NCI-H2171 treated with DMSO at 0.1 percent for 48 hours (cell line): ENCODE results near the gene XRCC4.

Source experiments
- DNase-seq: peaks from one replicate; lab custom pipeline; 2025; lab: John Stamatoyannopoulos, UW

Gene XRCC4

DNA sequence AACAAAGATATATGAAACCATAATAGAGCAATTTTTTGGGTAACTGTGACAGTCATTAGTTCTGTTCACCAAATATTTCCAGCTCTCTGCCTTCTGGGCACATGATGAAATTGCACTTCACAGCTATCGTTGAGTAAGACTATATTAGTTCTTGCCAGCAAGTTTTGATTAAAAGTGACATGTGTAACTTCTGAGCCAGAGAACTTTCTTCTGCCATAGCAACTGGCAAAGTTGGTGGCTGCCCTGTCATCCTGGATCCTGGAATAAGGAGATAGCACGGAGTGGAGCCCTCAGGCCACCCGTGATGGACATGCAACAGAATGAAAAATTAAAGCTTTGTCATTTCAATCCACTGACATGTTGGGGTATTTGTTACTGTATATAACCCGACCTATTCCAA is 199.8 kb downstream of the XRCC4 start:
- no peak for DNase-seq

- DNase-seq, result no peak
Observed at GRCh38 chr5:83277953-83278352, 200.6 kb downstream of the XRCC4 start.

GRCh38 chr5:83281176-83281575 is 203.8 kb downstream of the XRCC4 start:
- DNase-seq, result no peak

GRCh38 chr5:83281658-83282057 is 204.3 kb downstream of the XRCC4 start:
- DNase-seq, result no peak

- DNase-seq, result no peak
Observed at GRCh38 chr5:83283761-83284160, 206.4 kb downstream of the XRCC4 start.

- no peak for DNase-seq
Observed at GRCh38 chr5:83285661-83286398, 208.5 kb downstream of the XRCC4 start.

- no peak for DNase-seq
Observed at GRCh38 chr5:83294246-83294645, 216.9 kb downstream of the XRCC4 start.

- no peak for DNase-seq
Observed at GRCh38 chr5:83299353-83299752, 222.0 kb downstream of the XRCC4 start.

DNA sequence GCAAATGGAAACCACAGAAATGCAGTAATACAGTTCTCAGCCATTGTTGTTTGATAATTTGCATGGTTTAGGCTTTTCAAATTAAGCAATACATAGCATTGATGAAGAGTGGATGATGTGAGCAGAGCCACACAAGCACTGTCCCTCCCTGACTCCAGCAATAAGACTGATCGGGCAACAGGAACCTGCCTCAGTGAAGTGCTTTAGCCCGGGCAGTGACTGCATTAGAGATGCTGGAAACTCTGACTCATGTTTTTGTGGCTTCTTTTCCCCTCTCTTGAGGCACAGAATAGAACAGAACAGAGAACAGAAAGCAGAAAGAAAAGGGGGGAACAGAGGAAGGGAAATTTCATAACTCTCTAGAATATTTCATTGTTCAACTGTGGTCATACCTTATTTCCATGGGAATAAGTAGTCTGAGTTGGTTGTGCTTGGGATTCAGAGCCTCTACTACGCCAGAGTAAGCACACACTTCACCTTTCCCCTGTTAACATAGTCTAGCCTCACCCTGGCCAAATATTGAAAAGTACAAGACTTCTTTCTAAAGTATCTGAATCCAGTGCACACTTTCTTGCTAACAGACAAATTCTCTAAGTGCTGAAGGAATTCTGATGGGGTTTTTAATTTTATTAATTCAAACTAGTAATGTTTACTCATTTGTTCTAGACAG is 229.4 kb downstream of the XRCC4 start:
- DNase-seq, result no peak

DNA sequence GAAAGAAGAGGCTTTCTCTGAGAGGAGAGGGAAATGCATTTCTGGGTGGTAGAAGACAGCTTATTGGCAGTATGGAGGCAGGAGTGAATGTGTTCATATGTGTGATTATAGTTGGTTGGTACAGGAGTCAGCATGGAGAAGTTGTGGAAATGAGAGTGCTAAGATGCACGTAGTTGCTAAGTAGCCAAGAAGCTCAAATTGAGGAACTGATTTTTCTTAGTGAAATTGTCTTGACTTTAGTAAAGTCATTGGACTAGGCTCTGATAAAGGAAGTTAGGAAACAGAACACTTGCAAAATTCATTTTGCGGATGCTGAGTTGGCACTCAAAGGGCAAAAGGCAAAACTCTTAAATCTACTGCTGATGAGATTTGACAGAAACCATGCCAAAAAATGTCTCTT is 235.3 kb downstream of the XRCC4 start:
- no peak for DNase-seq

DNA sequence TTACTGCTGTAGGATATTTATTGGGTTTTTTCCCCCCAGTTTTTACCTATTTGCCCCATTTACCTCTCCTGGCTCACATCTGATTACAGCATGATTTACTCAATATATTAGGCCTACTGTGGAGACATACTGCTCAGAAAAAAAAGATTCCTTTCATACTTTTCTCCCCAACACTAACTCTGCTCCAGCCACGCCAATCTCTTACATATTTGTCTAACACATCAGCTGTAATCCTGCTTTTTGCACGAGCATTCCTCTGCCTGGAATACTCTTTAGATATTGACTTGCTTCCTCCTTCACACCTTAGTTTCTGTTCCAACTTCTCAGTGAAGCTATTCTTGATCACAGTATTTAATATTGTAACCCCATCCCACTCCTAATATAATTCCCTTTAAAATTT is 236.1 kb downstream of the XRCC4 start:
- no peak for DNase-seq

- DNase-seq, result no peak
Observed at GRCh38 chr5:83321483-83322055, 244.2 kb downstream of the XRCC4 start.

DNA sequence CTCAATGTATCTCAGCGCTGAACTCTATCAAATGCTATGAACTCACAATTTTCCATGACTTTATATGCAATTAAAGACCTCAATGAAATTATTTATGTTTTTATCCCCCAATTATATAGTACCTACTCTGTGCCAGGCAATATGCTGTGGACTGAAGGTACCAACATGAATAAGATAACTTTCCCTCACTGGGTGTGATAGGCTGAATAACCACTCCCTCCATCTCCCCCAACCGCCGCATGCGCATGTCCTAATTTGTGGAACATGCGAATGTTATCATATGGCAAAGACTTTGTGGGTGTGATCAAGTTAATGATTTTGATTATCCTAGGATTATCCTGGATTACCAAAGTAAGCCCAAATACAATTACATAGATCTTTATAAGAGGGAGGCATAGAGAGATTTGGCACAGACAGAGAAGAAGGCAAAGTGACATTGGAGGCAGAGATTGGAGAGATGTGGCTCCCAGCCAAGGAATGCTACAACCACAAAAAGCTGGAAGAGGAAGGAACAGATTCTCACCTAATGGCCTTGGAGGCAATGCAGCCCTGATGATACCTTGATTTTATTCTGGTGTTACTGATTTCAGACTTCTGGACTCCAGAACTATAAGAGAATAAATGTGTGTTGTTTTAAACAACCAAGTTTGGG is 245.1 kb downstream of the XRCC4 start:
- no peak for DNase-seq

- no peak for DNase-seq
Observed at GRCh38 chr5:83323557-83324180, 246.3 kb downstream of the XRCC4 start.

- no peak for DNase-seq
Observed at GRCh38 chr5:83331842-83332241, 254.5 kb downstream of the XRCC4 start.

GRCh38 chr5:83337453-83338035 is 260.2 kb downstream of the XRCC4 start:
- DNase-seq, result no peak

DNA sequence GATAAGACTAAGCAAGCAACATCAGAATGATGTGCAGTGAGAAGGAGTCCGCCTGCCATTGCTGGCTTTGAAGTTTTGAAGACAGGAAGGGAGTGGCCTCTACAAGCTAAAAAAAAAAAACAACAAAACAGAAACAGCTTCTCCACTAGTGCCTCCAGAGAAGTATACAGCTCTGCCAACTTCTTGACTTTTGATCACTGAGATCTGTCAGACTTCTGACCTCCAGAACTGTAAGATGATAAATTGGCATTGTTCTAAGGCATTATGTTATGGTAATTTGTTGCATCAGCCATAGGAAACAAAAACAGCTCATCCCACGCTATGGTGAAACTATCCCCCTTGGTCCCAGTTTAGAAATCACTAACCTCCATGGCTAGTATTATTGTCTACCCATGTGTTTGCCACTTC is 263.2 kb downstream of the XRCC4 start:
- no peak for DNase-seq

DNA sequence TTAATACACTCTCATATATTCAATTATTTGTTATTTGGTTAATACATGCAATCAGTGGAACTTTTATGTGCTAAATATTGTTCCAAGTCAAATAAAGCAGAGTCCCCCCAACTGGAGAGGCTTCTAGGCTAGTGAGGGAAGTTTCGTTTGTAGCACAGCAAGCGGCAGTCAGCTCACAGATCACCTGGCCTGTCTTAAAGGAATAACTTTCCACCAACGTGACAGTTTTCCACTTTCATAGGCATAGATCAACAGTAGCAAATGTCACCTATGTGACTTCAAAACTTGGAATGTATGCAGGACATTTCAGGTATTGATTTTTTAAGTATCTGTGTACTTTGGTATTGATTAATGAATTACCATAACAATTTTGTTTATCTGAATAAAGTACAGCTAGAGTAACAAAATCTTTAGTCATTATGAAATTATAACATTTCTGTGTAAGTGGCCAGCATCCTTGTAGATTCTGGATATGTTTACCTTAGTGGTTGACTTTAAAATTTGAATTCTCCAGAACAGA is 264.5 kb downstream of the XRCC4 start:
- DNase-seq, result no peak

DNA sequence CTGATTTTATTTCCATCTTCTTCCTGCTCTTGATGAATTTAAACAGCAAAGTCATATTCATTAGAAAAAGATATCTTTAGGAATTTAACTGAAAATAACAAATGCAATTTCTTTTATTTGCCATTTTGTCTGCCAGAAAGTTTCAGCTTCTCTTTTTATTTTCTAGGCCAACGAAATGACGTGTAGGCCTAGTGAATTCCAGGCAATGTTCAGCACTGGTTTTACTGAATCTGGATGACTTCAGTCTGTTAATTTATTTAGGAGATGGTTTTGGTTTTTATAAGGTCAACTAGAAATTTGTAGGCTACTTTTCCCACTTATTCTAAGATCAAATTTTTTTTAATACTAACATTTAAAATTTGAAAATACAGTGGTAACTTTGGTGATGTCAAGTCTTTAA is 265.1 kb downstream of the XRCC4 start:
- DNase-seq, result no peak

GRCh38 chr5:83343299-83343698 is 266.0 kb downstream of the XRCC4 start:
- DNase-seq, result no peak

- no peak for DNase-seq
Observed at GRCh38 chr5:83345423-83345822, 268.1 kb downstream of the XRCC4 start.

DNA sequence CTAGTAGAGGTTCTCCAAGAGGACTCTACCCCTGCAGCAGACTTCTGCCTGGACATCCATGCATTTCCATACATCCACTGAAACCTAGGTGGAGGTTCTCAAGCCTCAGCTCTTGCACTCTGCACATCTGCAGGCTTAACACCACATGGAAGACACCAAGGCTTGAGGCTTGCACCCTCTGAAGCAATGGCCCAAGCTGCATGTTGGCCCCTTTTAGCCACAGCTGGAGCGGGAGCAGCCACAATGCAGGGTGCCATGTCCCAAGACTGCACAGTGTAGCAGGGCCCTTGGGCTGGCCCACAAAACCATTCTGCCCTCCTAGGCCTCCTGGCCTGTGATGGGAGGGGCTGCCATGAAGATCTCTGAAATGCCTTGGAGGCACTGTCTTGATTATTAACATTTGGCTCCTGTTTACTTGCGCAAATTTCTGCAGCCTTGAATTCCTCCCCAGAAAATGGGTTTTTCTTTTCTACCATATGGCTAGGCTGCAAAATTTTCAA is 271.0 kb downstream of the XRCC4 start:
- no peak for DNase-seq
